ENCODE data around the gene C10orf90. TPM values are rescaled to one million over a fixed set of nuclear protein-coding genes. Genes with fewer than 3 reads are reported as not detected.

The C10orf90 gene
- total RNA-seq, 1 donor from 2014 or later, result not detected

GRCh38 chr10:126518218-126519080 lies 152.0 kb downstream of the C10orf90 start:
- Histone ChIP-seq H3K4me3 (no peak overlapping the region), H3K4me1 (no peaks in the 10 kb centered on the region), H3K9me3 (ENCODE audit: low read depth) (no peaks in the 10 kb centered on the region), H3K27me3 (no peaks in the 10 kb centered on the region), H4K20me1 (ENCODE audit: low read depth) (no peaks in the 10 kb centered on the region), H3K36me3 (no peaks in the 10 kb centered on the region), H3K27ac (no peak overlapping the region), H3K79me2 (ENCODE audit: low read depth) (no peaks in the 10 kb centered on the region), H3K9ac (no peak overlapping the region), H3F3A (ENCODE audit: low read depth) (no peaks in the 10 kb centered on the region), H2AFZ (replicated peaks) (no peak overlapping the region), H3K4me2 (no peak overlapping the region)
- H3K4me3 Mint-ChIP-seq, result no peak overlapping the region
- TF ChIP-seq EZH2 (IDR thresholded peaks at IDR 0.05) (no peak), EZH2phosphoT487 (IDR thresholded peaks at IDR 0.05) (no peak)
- TF ChIP-seq, protein P1, sequence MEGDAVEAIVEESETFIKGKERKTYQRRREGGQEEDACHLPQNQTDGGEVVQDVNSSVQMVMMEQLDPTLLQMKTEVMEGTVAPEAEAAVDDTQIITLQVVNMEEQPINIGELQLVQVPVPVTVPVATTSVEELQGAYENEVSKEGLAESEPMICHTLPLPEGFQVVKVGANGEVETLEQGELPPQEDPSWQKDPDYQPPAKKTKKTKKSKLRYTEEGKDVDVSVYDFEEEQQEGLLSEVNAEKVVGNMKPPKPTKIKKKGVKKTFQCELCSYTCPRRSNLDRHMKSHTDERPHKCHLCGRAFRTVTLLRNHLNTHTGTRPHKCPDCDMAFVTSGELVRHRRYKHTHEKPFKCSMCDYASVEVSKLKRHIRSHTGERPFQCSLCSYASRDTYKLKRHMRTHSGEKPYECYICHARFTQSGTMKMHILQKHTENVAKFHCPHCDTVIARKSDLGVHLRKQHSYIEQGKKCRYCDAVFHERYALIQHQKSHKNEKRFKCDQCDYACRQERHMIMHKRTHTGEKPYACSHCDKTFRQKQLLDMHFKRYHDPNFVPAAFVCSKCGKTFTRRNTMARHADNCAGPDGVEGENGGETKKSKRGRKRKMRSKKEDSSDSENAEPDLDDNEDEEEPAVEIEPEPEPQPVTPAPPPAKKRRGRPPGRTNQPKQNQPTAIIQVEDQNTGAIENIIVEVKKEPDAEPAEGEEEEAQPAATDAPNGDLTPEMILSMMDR (IDR thresholded peaks at IDR 0.05), result no peak
- H3K9me3 Mint-ChIP-seq, result peaks cover 3% of the 10 kb centered on the region
- no peaks in the 10 kb centered on the region for H3K36me3 Mint-ChIP-seq
- peaks cover 2% of the 10 kb centered on the region for H3K4me1 Mint-ChIP-seq
- H3K27me3 Mint-ChIP-seq (ENCODE audit: insufficient read depth, low read depth), result peaks cover 10% of the 10 kb centered on the region
- no peak for DNase-seq (ENCODE audit: low spot score)
- no peak overlapping the region for H3K27ac Mint-ChIP-seq

GRCh38 chr10:126516515-126516914 lies 154.0 kb downstream of the C10orf90 start:
- TF ChIP-seq, protein P1 (IDR thresholded peaks at IDR 0.05), result no peak
- TF ChIP-seq EZH2 (IDR thresholded peaks at IDR 0.05) (no peak), EZH2phosphoT487 (IDR thresholded peaks at IDR 0.05) (no peak)
- Histone ChIP-seq H3K9ac (no peak overlapping the region), H3K4me2 (no peak overlapping the region), H3K27me3 (no peaks in the 10 kb centered on the region), H2AFZ (replicated peaks) (no peak overlapping the region), H3K79me2 (ENCODE audit: low read depth) (no peaks in the 10 kb centered on the region), H3K4me3 (no peak overlapping the region), H3K27ac (no peak overlapping the region), H4K20me1 (ENCODE audit: low read depth) (no peaks in the 10 kb centered on the region), H3K9me3 (ENCODE audit: low read depth) (no peaks in the 10 kb centered on the region), H3K4me1 (no peaks in the 10 kb centered on the region), H3K36me3 (no peaks in the 10 kb centered on the region), H3F3A (ENCODE audit: low read depth) (no peaks in the 10 kb centered on the region)
- DNase-seq (ENCODE audit: low spot score), result no peak
- Mint-ChIP-seq H3K4me1 (peaks cover 5% of the 10 kb centered on the region), H3K27ac (no peak overlapping the region), H3K36me3 (no peaks in the 10 kb centered on the region), H3K27me3 (ENCODE audit: insufficient read depth, low read depth) (peaks cover 7% of the 10 kb centered on the region), H3K9me3 (peaks cover 3% of the 10 kb centered on the region), H3K4me3 (no peak overlapping the region)

- no peak overlapping the region for H2AFZ ChIP-seq (replicated peaks)
- no peaks in the 10 kb centered on the region for H3K4me1 ChIP-seq
- Mint-ChIP-seq H3K4me3 (no peak overlapping the region), H3K4me1 (peaks cover 3% of the 10 kb centered on the region), H3K9me3 (no peaks in the 10 kb centered on the region), H3K27ac (no peak overlapping the region), H3K27me3 (ENCODE audit: insufficient read depth, low read depth) (no peaks in the 10 kb centered on the region), H3K36me3 (no peaks in the 10 kb centered on the region)
- no peaks in the 10 kb centered on the region for H3K36me3 ChIP-seq
- no peak overlapping the region for H3K4me3 ChIP-seq
- H3K27me3 ChIP-seq, result no peaks in the 10 kb centered on the region
- H4K20me1 ChIP-seq (ENCODE audit: low read depth), result no peaks in the 10 kb centered on the region
- H3K9me3 ChIP-seq (ENCODE audit: low read depth), result no peaks in the 10 kb centered on the region
- no peak overlapping the region for H3K27ac ChIP-seq
- no peaks in the 10 kb centered on the region for H3F3A ChIP-seq (ENCODE audit: low read depth)
- no peak for DNase-seq (ENCODE audit: low spot score)
- no peaks in the 10 kb centered on the region for H3K79me2 ChIP-seq (ENCODE audit: low read depth)
- no peak overlapping the region for H3K4me2 ChIP-seq
- no peak overlapping the region for H3K9ac ChIP-seq
- TF ChIP-seq, protein P1 (IDR thresholded peaks at IDR 0.05), result no peak
- TF ChIP-seq EZH2 (IDR thresholded peaks at IDR 0.05) (no peak), EZH2phosphoT487 (IDR thresholded peaks at IDR 0.05) (no peak)
These were observed 158.5 kb downstream of the C10orf90 start for GRCh38 chr10:126511917-126512479.

All from neural progenitor cell (in vitro differentiated cells).